Lower leg skin (tissue), 4 donors: Measurements from ENCODE around the gene CUL4A. TPM values are rescaled to one million over a fixed set of nuclear protein-coding genes. Genes with fewer than 3 reads are reported as not detected.

ENCODE experiments used
- DNase-seq, 2 donors: peaks; one replicate each; pipeline ENCODE4 v3.0.0-alpha.2; 2019; ENCODE audit warnings: low spot score in 2 of 2
- H3K4me3 ChIP-seq: fragments of 200-600 bp; sonication (generic); 2 replicates; pipeline ENCODE4 v1.5.1; 2017; ENCODE audit warnings: mild to moderate bottlenecking, low read depth; ENCODE audit not compliant: poor library complexity, severe bottlenecking
- CTCF ChIP-seq, 3 donors: fragments of 450-650 bp; IDR thresholded peaks; one replicate each; pipeline ENCODE4 v1.5.1; 2016; ENCODE audit warnings: antibody characterized with exemption in 3 of 3, mild to moderate bottlenecking in 3 of 3, moderate library complexity in 2 of 3
- POLR2A ChIP-seq, 2 donors: fragments of 450-650 bp; IDR thresholded peaks; one replicate each; pipeline ENCODE4 v1.6.1; 2016 to 2017; ENCODE audit warnings: antibody characterized with exemption in 2 of 2, mild to moderate bottlenecking in 1 of 2, moderate library complexity in 1 of 2
- WGBS, 2 donors: methylation state at CpG; one replicate each; pipeline ENCODE4 v1.1.5; 2018; 5-methylcytosine and 5-hydroxymethylcytosine counted together
- intact Hi-C: fragments of 100-400 bp; cut with DNase I; formaldehyde crosslinking; loops from one replicate; pipeline ENCODE4 v1.15.0; 2023; ENCODE audit warnings: low total_unique reads
- total RNA-seq, 4 donors: library from RNA; depleted of rRNA; stranded (reverse); fragments of >200 nt; gene quantifications; one replicate each; pipeline ENCODE4 v1.1.0, GENCODE V29; 2016

The CUL4A gene
- total RNA-seq, 4 donors from 2014 or later = 80.7 to 146 (median 105) TPM

- no peak for TF ChIP-seq POLR2A (IDR thresholded peaks at IDR 0.05)
- no peak for TF ChIP-seq CTCF (IDR thresholded peaks at IDR 0.05)
- DNase-seq = no peak
- no peak overlapping the region for H3K4me3 ChIP-seq
- intact Hi-C loops = no loop called here
- 59% methylated on average over 8 of the region's 8 CpGs for WGBS, 2 donors
Observed at GRCh38 chr13:113283904-113284303, 74.5 kb downstream of the CUL4A start.

DNA sequence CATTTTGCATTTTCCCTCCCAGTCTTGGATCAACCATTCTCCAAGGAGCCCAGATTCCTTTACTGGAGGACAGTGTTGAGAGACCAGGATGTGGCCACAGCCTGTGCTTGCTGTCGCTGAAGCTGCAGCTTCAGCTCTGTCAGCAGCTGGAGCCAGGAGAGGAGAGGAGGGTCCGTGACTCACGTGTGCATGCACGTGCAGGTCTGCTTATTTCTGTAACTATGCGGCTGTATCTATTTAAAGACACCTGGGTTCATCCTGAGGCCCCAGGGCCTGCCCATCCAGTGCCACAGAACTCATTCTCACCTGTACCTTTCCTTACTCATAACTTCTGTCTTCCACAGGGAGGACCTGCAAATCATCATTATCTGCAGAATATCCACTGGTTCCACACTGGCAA, 79.5 kb downstream of the CUL4A start:
- DNase-seq = peak in 1 of 2 donors; percentile 49
- intact Hi-C loops = no loop called here
- H3K4me3 ChIP-seq = no peak overlapping the region
- WGBS, 2 donors = 30 to 45% methylated on average over 5 of the region's 5 CpGs
- TF ChIP-seq POLR2A (IDR thresholded peaks at IDR 0.05) (no peak), CTCF (IDR thresholded peaks at IDR 0.05) (no peak)

GRCh38 chr13:113291129-113291528, 81.7 kb downstream of the CUL4A start:
- no peak for DNase-seq
- 58 to 64% methylated on average over 2 of the region's 2 CpGs for WGBS, 2 donors
- no peak overlapping the region for H3K4me3 ChIP-seq
- intact Hi-C loops = no loop called here
- no peak for TF ChIP-seq POLR2A (IDR thresholded peaks at IDR 0.05)
- no peak for TF ChIP-seq CTCF (IDR thresholded peaks at IDR 0.05)

- TF ChIP-seq CTCF (IDR thresholded peaks at IDR 0.05) (no peak), POLR2A (IDR thresholded peaks at IDR 0.05) (no peak)
- WGBS, 2 donors = 3 to 4% methylated on average over 22 of the region's 22 CpGs
- intact Hi-C loops = no loop called here
- no peak overlapping the region for H3K4me3 ChIP-seq
- DNase-seq = peak; percentile 42 to 92
Observed at GRCh38 chr13:113292021-113292862, 82.8 kb downstream of the CUL4A start.

DNA sequence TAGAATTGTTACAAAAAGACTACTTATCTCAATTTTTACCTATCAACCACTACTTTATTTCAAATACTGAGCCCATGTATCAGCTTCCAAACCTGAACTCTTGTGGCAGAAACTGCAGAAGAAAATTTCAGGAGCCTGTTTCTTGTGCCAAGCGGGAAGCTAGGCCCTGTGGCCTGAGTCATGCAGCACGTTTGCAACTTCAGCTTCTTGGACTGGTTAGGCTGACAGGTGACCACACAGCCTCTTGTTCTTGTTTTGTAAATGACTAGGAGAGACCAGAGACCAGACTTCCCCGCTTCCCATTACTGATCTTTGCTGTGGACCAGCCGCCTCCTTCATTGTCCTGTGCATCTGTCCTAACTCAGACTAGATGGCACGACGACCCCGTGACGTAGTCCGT, 84.3 kb downstream of the CUL4A start:
- WGBS, 2 donors = 82 to 84% methylated on average over 9 of the region's 9 CpGs
- DNase-seq = no peak
- intact Hi-C loops = no loop called here
- no peak overlapping the region for H3K4me3 ChIP-seq
- TF ChIP-seq CTCF (IDR thresholded peaks at IDR 0.05) (no peak), POLR2A (IDR thresholded peaks at IDR 0.05) (no peak)
